BJ (cell line): ENCODE measurements around the gene XPR1. TPM values are rescaled to one million over a fixed set of nuclear protein-coding genes. Genes with fewer than 3 reads are reported as not detected.

Source experiments
- CTCF ChIA-PET: fragments of 350-600 bp; formaldehyde crosslinking; extraction: SDS; loops from one replicate; lab custom pipeline; 2021; ENCODE audit warnings: antibody characterized with exemption, inconsistent platforms; lab: Yijun Ruan, JAX
- POLR2A ChIA-PET: fragments of 300-600 bp; sonication (Branson Sonifier 250); formaldehyde crosslinking; extraction: SDS; loops from one replicate; lab custom pipeline; 2021; ENCODE audit warnings: antibody characterized with exemption; lab: Charles Lee
- DNase-seq: peaks from one replicate; pipeline ENCODE4 v3.0.0-alpha.2; 2011; ENCODE audit warnings: low read depth
- H3K27me3 ChIP-seq: 2 replicates; pipeline ENCODE4 v1.6.0; 2011; ENCODE audit warnings: low read length; ENCODE audit not compliant: control insufficient read depth, insufficient read depth
- H3K36me3 ChIP-seq: 2 replicates; pipeline ENCODE4 v1.5.1; 2011; ENCODE audit warnings: low read length; ENCODE audit not compliant: control insufficient read depth, insufficient read depth
- H3K4me3 ChIP-seq: 2 replicates; pipeline ENCODE4 v1.5.1; 2011; ENCODE audit warnings: low read depth, mild to moderate bottlenecking, control low read depth, low read length
- CTCF ChIP-seq: IDR thresholded peaks from 2 replicates; pipeline ENCODE4 v1.5.1; 2011; ENCODE audit warnings: low read depth, mild to moderate bottlenecking, control low read depth, inconsistent platforms, low read length, moderate library complexity; ENCODE audit not compliant: insufficient read depth
- polyA plus RNA-seq: library from polyadenylated mRNA; depleted of rRNA; stranded (reverse); fragments of >200 nt; gene quantifications from 2 replicates; pipeline ENCODE4 v1.2.3, GENCODE V29; 2011

XPR1 gene
- polyA plus RNA-seq, 1 experiment = 17.3 TPM

- DNase-seq = no peak
- H3K27me3 ChIP-seq = no peaks in the 10 kb centered on the region; the same call in 1 of the 2 replicates
- no peaks in the 10 kb centered on the region for H3K36me3 ChIP-seq
- POLR2A ChIA-PET = no interaction called here
- no peak for TF ChIP-seq CTCF
- H3K4me3 ChIP-seq = no peak overlapping the region
- CTCF ChIA-PET = interaction anchor here (0.9 to 3.7 kb wide), 5 partner anchors 17 to 268 kb away, joined by 3 to 17 read pairs (median 4); no protein-coding TSS in a partner anchor
Measured at GRCh38 chr1:180899262-180899661, 267.4 kb downstream of the XPR1 start.

DNA sequence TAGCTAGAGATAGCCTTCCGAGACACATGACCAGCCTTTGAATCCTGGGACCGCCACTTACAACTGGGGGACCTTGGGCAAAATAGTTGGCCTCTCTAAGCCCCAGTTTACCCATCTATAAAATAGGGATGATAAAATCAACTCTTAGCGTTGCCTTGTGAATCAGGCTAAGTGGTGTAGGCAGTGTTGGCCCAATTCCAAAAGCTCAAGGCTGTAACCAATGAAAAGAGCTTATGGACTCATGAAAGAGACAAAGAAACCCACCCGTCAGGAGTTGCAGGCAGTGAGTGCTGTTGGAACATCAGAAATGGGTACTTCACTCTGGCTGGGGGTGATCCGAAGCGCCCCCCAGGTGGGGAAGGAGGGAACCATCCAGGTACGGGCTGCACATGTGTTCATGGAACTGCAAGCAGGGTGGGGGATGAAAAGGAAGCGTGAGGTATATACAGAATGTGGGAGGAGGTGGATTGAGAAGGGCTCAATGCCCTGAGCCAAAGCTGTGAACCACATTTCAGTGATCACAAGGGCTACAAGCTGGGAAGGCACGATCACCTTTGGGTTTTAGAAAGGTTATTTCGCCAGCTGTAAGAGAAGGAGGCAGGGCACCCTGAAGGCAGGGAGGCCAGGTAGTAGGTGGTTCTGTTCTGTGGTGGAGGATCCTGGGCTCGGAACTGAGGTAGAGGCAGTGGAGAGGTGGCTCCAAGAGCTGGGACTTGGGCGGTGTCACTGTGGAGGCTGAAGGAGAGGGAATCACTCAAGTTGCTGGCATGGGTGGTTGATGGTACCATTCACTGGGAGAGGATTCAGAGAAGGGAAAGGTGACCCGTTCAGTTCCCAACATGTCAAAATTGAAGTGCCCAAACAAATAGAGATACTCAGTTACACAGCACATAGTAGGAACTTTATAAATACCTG is 269.5 kb downstream of the XPR1 start:
- no peaks in the 10 kb centered on the region for H3K36me3 ChIP-seq
- ChIA-PET CTCF (interaction anchor here (0.7 to 1.0 kb wide), 4 partner anchors 13 to 265 kb away, joined by 3 to 4 read pairs (median 3); no protein-coding TSS in a partner anchor), POLR2A (no interaction called here)
- no peaks in the 10 kb centered on the region; the same call in 1 of the 2 replicates for H3K27me3 ChIP-seq
- H3K4me3 ChIP-seq = no peak overlapping the region
- DNase-seq = no peak
- TF ChIP-seq CTCF = no peak

GRCh38 chr1:180902541-180902940 is 270.7 kb downstream of the XPR1 start:
- Histone ChIP-seq H3K36me3 (no peaks in the 10 kb centered on the region), H3K4me3 (no peak overlapping the region), H3K27me3 (no peaks in the 10 kb centered on the region; the same call in 1 of the 2 replicates)
- ChIA-PET POLR2A (no interaction called here), CTCF (no interaction called here)
- TF ChIP-seq CTCF = no peak
- no peak for DNase-seq

DNA sequence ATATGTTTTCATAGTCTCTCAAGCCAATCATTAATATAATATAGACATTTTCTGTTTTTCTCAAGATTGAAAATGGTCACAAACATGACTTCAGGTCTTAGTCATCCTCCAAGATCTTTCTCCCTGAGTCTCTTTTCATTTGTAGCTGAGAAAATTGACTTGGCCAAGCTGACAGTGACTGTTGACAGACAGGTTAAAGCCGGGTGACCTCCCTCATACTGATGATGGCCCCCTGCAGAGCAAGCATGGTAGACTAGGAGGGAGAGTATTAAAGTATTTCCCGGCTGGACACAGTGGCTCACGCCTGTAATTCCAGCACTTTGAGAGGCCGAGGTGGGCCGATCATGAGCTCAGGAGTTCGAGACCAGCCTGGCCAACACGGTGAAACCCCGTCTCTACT is 274.1 kb downstream of the XPR1 start:
- Histone ChIP-seq H3K4me3 (no peak overlapping the region), H3K36me3 (no peaks in the 10 kb centered on the region), H3K27me3 (no peaks in the 10 kb centered on the region)
- ChIA-PET POLR2A (no interaction called here), CTCF (interaction anchor here (0.6 to 1.8 kb wide), 3 partner anchors 8 to 24 kb away, joined by 3 read pairs; no protein-coding TSS in a partner anchor)
- no peak for TF ChIP-seq CTCF
- no peak for DNase-seq

GRCh38 chr1:180906511-180906910 is 274.7 kb downstream of the XPR1 start:
- CTCF ChIA-PET = interaction anchor here (0.6 to 1.8 kb wide), 3 partner anchors 9 to 393 kb away, joined by 3 read pairs; no protein-coding TSS in a partner anchor

More at GRCh38 chr1:180906511-180906910, 274.7 kb downstream of the XPR1 start:
- DNase-seq = no peak
- POLR2A ChIA-PET = no interaction called here
- H3K36me3 ChIP-seq = no peaks in the 10 kb centered on the region
- no peak for TF ChIP-seq CTCF
- no peak overlapping the region for H3K4me3 ChIP-seq
- no peaks in the 10 kb centered on the region for H3K27me3 ChIP-seq
